Measurements from ENCODE around the gene TSPAN15.

DNA sequence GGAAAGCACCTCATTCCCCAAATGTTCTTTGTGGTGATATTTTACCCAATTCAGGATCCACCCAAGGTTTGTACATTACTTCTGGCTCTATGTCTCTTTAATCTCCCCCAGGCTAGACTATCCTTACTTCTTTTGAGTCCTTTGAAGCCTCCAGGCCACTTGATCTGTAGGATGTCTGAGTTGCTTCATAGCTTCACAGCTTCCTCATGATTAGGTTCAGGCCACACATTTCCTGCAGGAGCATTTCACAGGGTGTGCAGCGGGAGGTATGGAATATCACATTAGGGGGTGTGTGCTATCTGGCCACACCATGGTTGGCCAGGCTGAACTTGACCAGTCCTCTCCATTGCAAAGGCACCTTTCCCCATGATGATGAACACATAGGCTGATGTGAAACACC lies 18.7 kb downstream of the TSPAN15 start:
- TF ChIP-seq, protein P1, sequence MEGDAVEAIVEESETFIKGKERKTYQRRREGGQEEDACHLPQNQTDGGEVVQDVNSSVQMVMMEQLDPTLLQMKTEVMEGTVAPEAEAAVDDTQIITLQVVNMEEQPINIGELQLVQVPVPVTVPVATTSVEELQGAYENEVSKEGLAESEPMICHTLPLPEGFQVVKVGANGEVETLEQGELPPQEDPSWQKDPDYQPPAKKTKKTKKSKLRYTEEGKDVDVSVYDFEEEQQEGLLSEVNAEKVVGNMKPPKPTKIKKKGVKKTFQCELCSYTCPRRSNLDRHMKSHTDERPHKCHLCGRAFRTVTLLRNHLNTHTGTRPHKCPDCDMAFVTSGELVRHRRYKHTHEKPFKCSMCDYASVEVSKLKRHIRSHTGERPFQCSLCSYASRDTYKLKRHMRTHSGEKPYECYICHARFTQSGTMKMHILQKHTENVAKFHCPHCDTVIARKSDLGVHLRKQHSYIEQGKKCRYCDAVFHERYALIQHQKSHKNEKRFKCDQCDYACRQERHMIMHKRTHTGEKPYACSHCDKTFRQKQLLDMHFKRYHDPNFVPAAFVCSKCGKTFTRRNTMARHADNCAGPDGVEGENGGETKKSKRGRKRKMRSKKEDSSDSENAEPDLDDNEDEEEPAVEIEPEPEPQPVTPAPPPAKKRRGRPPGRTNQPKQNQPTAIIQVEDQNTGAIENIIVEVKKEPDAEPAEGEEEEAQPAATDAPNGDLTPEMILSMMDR (optimal IDR thresholded peaks at IDR 0.05 in 1 of 3, IDR thresholded peaks at IDR 0.05 in 1 of 3, conservative IDR thresholded peaks at IDR 0.05 in 1 of 3; ENCODE audit: extremely low read depth in 1 of 3, insufficient read depth in 2 of 3, low read length in 3 of 3), result no peak
- TF ChIP-seq EZH2 (IDR thresholded peaks at IDR 0.05; ENCODE audit: low read length), result no peak
